Right atrium auricular region (tissue), 2 donors: ENCODE data around the gene FYTTD1. TPM values are rescaled to one million over a fixed set of nuclear protein-coding genes. Genes with fewer than 3 reads are reported as not detected.
"Not testable (repeated sequence)": the region's sequence is repeated elsewhere in the genome, so short reads cannot be mapped to it uniquely, and the experiment has no call there.

ENCODE experiments used
- DNase-seq: peaks from one replicate; pipeline ENCODE4 v3.0.0-alpha.2; 2019; ENCODE audit warnings: low spot score
- H3K27ac ChIP-seq, 2 donors: fragments of 200-600 bp; sonication (generic); 1 replicate in 1 of 2; 2 replicates in 1 of 2; pipeline ENCODE4 v1.5.1; 2016 to 2019
- H3K27me3 ChIP-seq, 2 donors: fragments of 200-600 bp; sonication (generic); one replicate each; pipeline versions ENCODE4 v1.5.1 to v1.6.0; 2017 to 2019
- H3K36me3 ChIP-seq: fragments of 200-600 bp; sonication (generic); one replicate; pipeline ENCODE4 v1.5.1; 2016
- H3K4me1 ChIP-seq, 2 donors: fragments of 200-600 bp; sonication (generic); one replicate each; pipeline versions ENCODE4 v1.5.1 to v1.6.0; 2017 to 2019
- H3K4me3 ChIP-seq, 2 donors: fragments of 200-600 bp; sonication (generic); 1 replicate in 1 of 2; 2 replicates in 1 of 2; pipeline ENCODE4 v1.5.1; 2017 to 2019; ENCODE audit warnings: mild to moderate bottlenecking in 1 of 2, moderate library complexity in 1 of 2
- H3K9me3 ChIP-seq, 2 donors: fragments of 200-600 bp; sonication (generic); one replicate each; pipeline ENCODE4 v1.5.1; 2019
- CTCF ChIP-seq, 2 donors: fragments of 200-600 bp; sonication (generic); IDR thresholded peaks; one replicate each; pipeline ENCODE4 v1.5.1; 2019; ENCODE audit warnings: antibody characterized with exemption in 2 of 2
- total RNA-seq, 2 donors: library from RNA; depleted of rRNA; stranded (reverse); fragments of >200 nt; gene quantifications; one replicate each; pipeline ENCODE4 v1.1.0, GENCODE V29; 2016

Gene FYTTD1
- total RNA-seq, 2 donors from 2014 or later = 39.9 to 61.8 TPM

- Histone ChIP-seq H3K36me3 (no peaks in the 10 kb centered on the region), H3K4me1 (no peaks in the 10 kb centered on the region), H3K27me3 (no peaks in the 10 kb centered on the region), H3K4me3 (no peak overlapping the region), H3K27ac (no peak overlapping the region), H3K9me3 (no peaks in the 10 kb centered on the region)
- DNase-seq = no peak
- TF ChIP-seq CTCF (IDR thresholded peaks at IDR 0.05) = no peak
These were observed 21.2 kb upstream of the FYTTD1 start for GRCh38 chr3:197728487-197728886.

- H3K27me3 ChIP-seq = no peaks in the 10 kb centered on the region
- no peaks in the 10 kb centered on the region for H3K36me3 ChIP-seq
- H3K27ac ChIP-seq = no peak overlapping the region
- no peaks in the 10 kb centered on the region for H3K9me3 ChIP-seq
- no peak for TF ChIP-seq CTCF (IDR thresholded peaks at IDR 0.05)
- H3K4me3 ChIP-seq = no peak overlapping the region
- H3K4me1 ChIP-seq = peaks cover 0 to 3% of the 10 kb centered on the region in 2 donors
- no peak for DNase-seq
These were observed 19.5 kb upstream of the FYTTD1 start for GRCh38 chr3:197730200-197730599.

GRCh38 chr3:197730770-197731169, 18.9 kb upstream of the FYTTD1 start:
- not testable (repeated sequence) for H3K4me3 ChIP-seq, H3K9me3 ChIP-seq, H3K27me3 ChIP-seq, H3K27ac ChIP-seq, DNase-seq, H3K36me3 ChIP-seq, H3K4me1 ChIP-seq

DNA sequence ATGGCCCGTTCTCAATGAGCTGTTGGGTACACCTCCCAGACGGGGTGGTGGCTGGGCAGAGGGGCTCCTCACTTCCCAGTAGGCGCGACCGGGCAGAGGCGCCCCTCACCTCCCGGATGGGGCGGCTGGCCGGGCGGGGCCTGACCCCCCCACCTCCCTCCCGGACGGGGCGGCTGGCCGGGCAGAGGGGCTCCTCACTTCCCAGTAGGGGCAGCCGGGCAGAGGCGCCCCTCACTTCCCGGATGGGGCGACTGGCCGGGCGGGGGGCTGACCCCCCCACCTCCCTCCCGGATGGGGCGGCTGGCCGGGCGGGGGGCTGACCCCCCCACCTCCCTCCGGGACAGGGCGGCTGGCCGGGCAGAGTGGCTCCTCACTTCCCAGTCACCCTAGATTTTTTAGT, 18.2 kb upstream of the FYTTD1 start:
- not testable (repeated sequence) for H3K36me3 ChIP-seq, H3K4me3 ChIP-seq, H3K27me3 ChIP-seq, H3K9me3 ChIP-seq, DNase-seq, H3K27ac ChIP-seq
- peaks cover 0 to 13% of the 10 kb centered on the region in 2 donors for H3K4me1 ChIP-seq

DNA sequence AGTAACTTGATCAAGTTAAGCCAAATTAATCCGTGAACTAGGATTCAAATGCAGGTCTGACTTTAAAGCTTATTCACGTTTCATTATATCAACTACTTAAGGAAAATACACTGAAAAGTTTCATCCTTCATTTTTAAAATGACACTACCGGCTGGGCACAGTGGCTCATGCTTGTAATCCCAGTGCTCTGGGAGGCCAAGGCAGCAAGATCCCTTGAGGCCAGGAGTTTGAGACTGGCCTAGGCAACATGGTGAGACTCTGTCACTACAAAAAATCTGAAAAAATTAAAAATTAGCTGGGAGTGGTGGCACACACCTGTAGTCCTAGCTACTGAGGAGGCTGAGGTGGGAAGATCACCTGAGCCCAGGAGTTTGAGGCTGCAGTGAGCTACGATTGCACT, 16.6 kb upstream of the FYTTD1 start:
- H3K9me3 ChIP-seq = no peaks in the 10 kb centered on the region
- H3K4me3 ChIP-seq = no peak overlapping the region
- H3K36me3 ChIP-seq = no peaks in the 10 kb centered on the region
- no peaks in the 10 kb centered on the region for H3K27me3 ChIP-seq
- TF ChIP-seq CTCF (IDR thresholded peaks at IDR 0.05) = no peak
- peaks cover 0 to 21% of the 10 kb centered on the region in 2 donors for H3K4me1 ChIP-seq
- no peak for DNase-seq
- no peak overlapping the region for H3K27ac ChIP-seq

GRCh38 chr3:197734667-197735318, 14.9 kb upstream of the FYTTD1 start:
- TF ChIP-seq CTCF (IDR thresholded peaks at IDR 0.05) = no peak
- Histone ChIP-seq H3K9me3 (no peaks in the 10 kb centered on the region), H3K4me1 (peaks cover 0 to 22% of the 10 kb centered on the region in 2 donors), H3K27ac (peak overlapping the region in 1 of 2 donors; percentile 5), H3K27me3 (no peaks in the 10 kb centered on the region), H3K36me3 (no peaks in the 10 kb centered on the region), H3K4me3 (no peak overlapping the region)
- DNase-seq = no peak

DNA sequence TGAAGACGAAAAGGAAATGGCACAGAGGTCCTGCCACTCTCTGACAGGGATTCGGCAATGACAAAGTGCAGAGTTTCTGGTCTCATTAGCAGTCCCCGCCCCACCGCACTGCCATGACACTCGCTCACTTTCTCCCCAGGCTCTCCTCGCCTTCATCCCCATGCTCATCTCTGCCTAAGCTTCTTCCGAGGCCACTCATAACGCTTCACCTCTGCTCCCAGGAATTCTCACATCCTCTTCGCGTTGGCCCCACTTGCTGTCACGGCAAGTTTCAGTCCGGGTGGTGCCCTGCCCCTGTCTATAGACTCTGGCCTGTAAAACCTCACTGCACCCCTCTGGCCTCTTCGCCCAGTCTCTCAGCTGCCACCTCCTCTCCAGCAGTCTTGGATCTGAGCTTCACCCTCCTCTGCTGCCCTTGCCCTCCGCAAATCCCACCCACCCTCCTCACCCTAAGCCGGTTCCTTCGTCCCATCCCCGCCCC, 13.6 kb upstream of the FYTTD1 start:
- Histone ChIP-seq H3K27ac (peak overlapping the region; percentile 83 to 87), H3K27me3 (no peaks in the 10 kb centered on the region), H3K9me3 (no peaks in the 10 kb centered on the region), H3K4me1 (peaks cover 0 to 22% of the 10 kb centered on the region in 2 donors), H3K4me3 (peak overlapping the region; percentile 74 to 94), H3K36me3 (no peaks in the 10 kb centered on the region)
- no peak for DNase-seq
- no peak for TF ChIP-seq CTCF (IDR thresholded peaks at IDR 0.05)
